GM23338 (cell line): Measurements from ENCODE around the gene SLC6A3. TPM values are rescaled to one million over a fixed set of nuclear protein-coding genes. Genes with fewer than 3 reads are reported as not detected.

Experiments
- ATAC-seq: fragments of 200-7000 bp; cut with Tn5 transposase; 3 replicates; pipeline ENCODE4 v1.9.1; 2020
- DNase-seq: peaks from one replicate; pipeline ENCODE4 v3.0.0-alpha.2; 2015; ENCODE audit warnings: low spot score
- H2AFZ ChIP-seq: fragments of 200-600 bp; sonication (generic); 2 replicates; pipeline ENCODE4 v1.8.0; 2016; ENCODE audit warnings: antibody characterized with exemption, mild to moderate bottlenecking, moderate library complexity
- H3F3A ChIP-seq: fragments of 200-600 bp; sonication (generic); replicated peaks from 2 replicates; pipeline ENCODE4 v1.8.0; 2017; ENCODE audit warnings: antibody characterized with exemption, mixed run types, low read depth
- H3K27ac ChIP-seq: fragments of 200-600 bp; sonication (generic); 2 replicates; pipeline ENCODE4 v1.6.1; 2016; ENCODE audit warnings: low read depth
- H3K27me3 ChIP-seq: fragments of 200-600 bp; sonication (generic); 2 replicates; pipeline ENCODE4 v1.8.0; 2016; ENCODE audit warnings: mild to moderate bottlenecking, mixed run types, moderate library complexity; ENCODE audit not compliant: insufficient read depth
- H3K36me3 ChIP-seq: fragments of 200-600 bp; sonication (generic); 2 replicates; pipeline ENCODE4 v1.8.0; 2016; ENCODE audit warnings: mild to moderate bottlenecking; ENCODE audit not compliant: insufficient read depth
- H3K4me1 ChIP-seq: fragments of 200-600 bp; sonication (generic); 2 replicates; pipeline ENCODE4 v1.8.0; 2016; ENCODE audit warnings: mild to moderate bottlenecking, moderate library complexity; ENCODE audit not compliant: insufficient read depth
- H3K4me2 ChIP-seq: fragments of 200-600 bp; sonication (generic); 2 replicates; pipeline ENCODE4 v1.7.1; 2017; ENCODE audit warnings: mixed run types
- H3K4me3 ChIP-seq: fragments of 200-600 bp; sonication (generic); 2 replicates; pipeline ENCODE4 v1.6.1; 2016; ENCODE audit warnings: mixed run types
- H3K79me2 ChIP-seq: fragments of 200-600 bp; sonication (generic); replicated peaks from 2 replicates; pipeline ENCODE4 v1.8.0; 2017; ENCODE audit warnings: mild to moderate bottlenecking; ENCODE audit not compliant: insufficient read depth
- H3K9me2 ChIP-seq: fragments of 200-600 bp; sonication (generic); 2 replicates; pipeline ENCODE4 v1.8.0; 2017; ENCODE audit not compliant: insufficient read depth
- H4K20me1 ChIP-seq: fragments of 200-600 bp; sonication (generic); replicated peaks from 2 replicates; pipeline ENCODE4 v1.8.0; 2017; ENCODE audit warnings: mild to moderate bottlenecking; ENCODE audit not compliant: insufficient read depth
- H3K27ac Mint-ChIP-seq: 2 replicates; pipeline ENCODE4 v1.8.0; 2020; ENCODE audit warnings: inconsistent platforms, mild to moderate bottlenecking, moderate library complexity, mixed read lengths
- H3K27me3 Mint-ChIP-seq: 3 replicates; pipeline ENCODE4 v1.8.0; 2022; ENCODE audit warnings: low read depth, mild to moderate bottlenecking, moderate library complexity, mixed read lengths, inconsistent platforms; ENCODE audit not compliant: insufficient read depth, poor library complexity
- H3K36me3 Mint-ChIP-seq: 3 replicates; pipeline ENCODE4 v1.8.0; 2021; ENCODE audit warnings: low read depth, mild to moderate bottlenecking, inconsistent platforms, moderate library complexity, mixed read lengths
- H3K4me1 Mint-ChIP-seq: 3 replicates; pipeline ENCODE4 v1.8.0; 2020; ENCODE audit warnings: mild to moderate bottlenecking, inconsistent platforms, mixed read lengths
- H3K4me3 Mint-ChIP-seq: 3 replicates; pipeline ENCODE4 v1.8.0; 2021; ENCODE audit warnings: moderate library complexity, mild to moderate bottlenecking, inconsistent platforms, mixed read lengths
- H3K9me3 Mint-ChIP-seq: 3 replicates; pipeline ENCODE4 v1.8.0; 2020; ENCODE audit warnings: moderate library complexity, mild to moderate bottlenecking, inconsistent platforms, mixed read lengths
- CREB1 ChIP-seq: fragments of 250-450 bp; sonication (Bioruptor Pico); IDR thresholded peaks from 2 replicates; pipeline ENCODE4 v1.5.0; 2020; ENCODE audit warnings: low read depth, mild to moderate bottlenecking, moderate library complexity
- EZH2 ChIP-seq: fragments of 200-600 bp; sonication (generic); IDR thresholded peaks from one replicate; pipeline ENCODE4 v1.8.0; 2017; ENCODE audit warnings: antibody characterized with exemption, mild to moderate bottlenecking, low read depth; ENCODE audit not compliant: unreplicated experiment
- EZH2phosphoT487 ChIP-seq: fragments of 200-600 bp; sonication (generic); IDR thresholded peaks from one replicate; pipeline ENCODE4 v1.8.1; 2018; ENCODE audit warnings: antibody characterized with exemption; ENCODE audit not compliant: unreplicated experiment
- JUNB ChIP-seq: IDR thresholded peaks from one replicate; pipeline ENCODE4 v1.6.1; 2016; ENCODE audit warnings: antibody characterized with exemption; ENCODE audit not compliant: unreplicated experiment
- NANOG ChIP-seq: IDR thresholded peaks from 2 replicates; pipeline ENCODE4 v1.6.1; 2016; ENCODE audit warnings: antibody characterized with exemption, borderline replicate concordance
- POLR2AphosphoS5 ChIP-seq: IDR thresholded peaks from 2 replicates; pipeline ENCODE4 v1.6.1; 2016; ENCODE audit warnings: antibody characterized with exemption, low read depth
- REST ChIP-seq: IDR thresholded peaks from one replicate; pipeline ENCODE4 v1.6.1; 2018; ENCODE audit warnings: antibody characterized with exemption; ENCODE audit not compliant: unreplicated experiment
- STAT1 ChIP-seq: IDR thresholded peaks from one replicate; pipeline ENCODE4 v1.6.1; 2016; ENCODE audit warnings: antibody characterized with exemption; ENCODE audit not compliant: unreplicated experiment
- ZNF114 ChIP-seq: fragments of 250-450 bp; sonication (Bioruptor Pico); IDR thresholded peaks from 2 replicates; pipeline ENCODE4 v1.5.0; 2020; ENCODE audit warnings: mild to moderate bottlenecking, moderate library complexity
- ZNF331 ChIP-seq: fragments of 250-450 bp; sonication (Bioruptor Pico); IDR thresholded peaks from 2 replicates; pipeline ENCODE4 v1.5.0; 2020; ENCODE audit warnings: low read depth, mild to moderate bottlenecking, moderate library complexity
- polyA plus RNA-seq: library from polyadenylated mRNA; unstranded; fragments of >200 nt; fragmentation: Nextera tagmentation; extraction: Ambion mirVana; gene quantifications from 2 replicates; pipeline ENCODE4 v1.2.1, GENCODE V29; 2016
- total RNA-seq: library from RNA; depleted of rRNA; stranded (reverse); fragments of >200 nt; shearing (Covaris generic); gene quantifications from 2 replicates; pipeline ENCODE4 v1.2.3, GENCODE V29; 2014
- TF ChIP-seq, protein P1 (sequence below): fragments of 250-450 bp; sonication (Bioruptor Pico); IDR thresholded peaks from 2 replicates; pipeline ENCODE4 v1.5.0; 2020; ENCODE audit warnings: mild to moderate bottlenecking, moderate library complexity
- TF ChIP-seq, protein P2 (sequence below), 2 experiments: fragments of 200-600 bp in 1 of 2; sonication (generic) in 1 of 2; conservative IDR thresholded peaks; 2 replicates each; pipeline versions ENCODE4 v1.5.1 to v1.6.1; 2016 to 2017; ENCODE audit warnings: antibody characterized with exemption in 2 of 2, low read depth in 2 of 2, mild to moderate bottlenecking in 2 of 2, moderate library complexity in 1 of 2
- TF ChIP-seq, protein P3 (sequence below): IDR thresholded peaks from 2 replicates; pipeline ENCODE4 v1.6.1; 2016; ENCODE audit warnings: antibody characterized with exemption

The SLC6A3 gene
- total and polyA plus RNA-seq, 2 experiments from 2014 or later, result 0.76 to 1.0 TPM

DNA sequence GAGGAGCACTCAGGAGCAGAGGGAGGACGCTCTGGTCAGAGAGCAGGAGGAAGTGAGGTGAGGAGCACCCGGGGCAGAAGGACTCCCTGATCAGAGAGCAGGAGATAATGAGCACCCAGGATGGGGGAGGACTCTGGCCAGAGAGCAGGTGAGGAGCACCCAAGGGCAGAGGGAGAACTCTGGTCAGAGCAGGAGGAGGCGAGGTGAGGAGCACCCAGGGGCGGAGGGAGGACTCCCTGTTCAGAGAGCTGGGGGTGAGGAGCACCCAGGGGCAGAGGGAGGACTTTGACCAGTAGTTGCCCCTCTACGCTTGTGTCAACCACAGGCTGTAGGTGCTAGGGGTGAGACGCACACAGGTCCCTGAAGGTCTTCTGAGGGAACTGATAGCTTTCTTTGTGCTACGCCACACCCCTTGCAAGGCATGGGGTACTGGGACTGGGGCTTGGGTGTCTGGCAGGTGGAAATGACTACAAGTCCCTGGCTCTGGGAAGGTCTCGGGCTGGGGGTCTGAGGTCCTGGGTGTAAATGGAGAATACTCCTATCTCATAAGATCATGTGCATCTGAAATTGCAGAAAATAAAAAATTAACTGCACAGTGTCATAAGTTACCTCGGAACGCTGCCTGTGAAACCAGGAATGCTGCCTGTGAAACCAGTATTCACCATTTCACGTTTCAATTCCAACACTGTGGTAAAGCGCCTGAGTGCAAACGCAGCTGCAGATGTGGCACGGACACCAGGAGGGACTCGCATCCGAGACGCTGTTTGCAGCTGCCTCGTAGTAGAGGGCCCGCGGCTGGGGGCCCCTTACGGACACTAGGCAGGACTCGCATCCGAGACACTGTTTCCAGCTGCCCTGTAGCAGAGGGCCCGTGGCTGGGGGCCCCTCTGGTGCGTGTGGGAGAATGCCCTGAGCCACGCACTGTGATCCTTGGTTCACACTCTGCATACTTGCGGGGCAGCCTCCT lies 27.0 kb upstream of the SLC6A3 start:
- ATAC-seq (no peak), DNase-seq (no peak)
- Histone ChIP-seq H3K27ac (no peak overlapping the region), H3K4me3 (no peak overlapping the region), H3F3A (0 out of 2 replicates have a peak, but pooled peaks cover 3% of the 10 kb centered on the region), H4K20me1 (peaks cover under 1% of the 10 kb centered on the region; the same call in 1 of the 2 replicates), H3K4me2 (no peak overlapping the region), H2AFZ (no peak overlapping the region), H3K4me1 (no peaks in the 10 kb centered on the region), H3K9me2 (no peaks in the 10 kb centered on the region), H3K79me2 (no peaks in the 10 kb centered on the region), H3K36me3 (peaks cover 12% of the 10 kb centered on the region), H3K27me3 (no peaks in the 10 kb centered on the region)
- peaks cover 21% of the 10 kb centered on the region for H3K27me3 Mint-ChIP-seq
- peaks cover 85% of the 10 kb centered on the region for H3K36me3 Mint-ChIP-seq
- no peak overlapping the region for H3K4me3 Mint-ChIP-seq
- H3K4me1 Mint-ChIP-seq, result no peaks in the 10 kb centered on the region
- no peaks in the 10 kb centered on the region; the same call in 1 of the 3 replicates for H3K9me3 Mint-ChIP-seq
- H3K27ac Mint-ChIP-seq, result no peak overlapping the region
- TF ChIP-seq EZH2phosphoT487 (no peak), NANOG (no peak), POLR2AphosphoS5 (no peak), ZNF331 (no peak), CREB1 (CRISPR knock-in tag) (no peak), STAT1 (no peak), REST (no peak), EZH2 (no peak), JUNB (no peak), ZNF114 (CRISPR knock-in tag) (no peak)
- TF ChIP-seq, protein P1, sequence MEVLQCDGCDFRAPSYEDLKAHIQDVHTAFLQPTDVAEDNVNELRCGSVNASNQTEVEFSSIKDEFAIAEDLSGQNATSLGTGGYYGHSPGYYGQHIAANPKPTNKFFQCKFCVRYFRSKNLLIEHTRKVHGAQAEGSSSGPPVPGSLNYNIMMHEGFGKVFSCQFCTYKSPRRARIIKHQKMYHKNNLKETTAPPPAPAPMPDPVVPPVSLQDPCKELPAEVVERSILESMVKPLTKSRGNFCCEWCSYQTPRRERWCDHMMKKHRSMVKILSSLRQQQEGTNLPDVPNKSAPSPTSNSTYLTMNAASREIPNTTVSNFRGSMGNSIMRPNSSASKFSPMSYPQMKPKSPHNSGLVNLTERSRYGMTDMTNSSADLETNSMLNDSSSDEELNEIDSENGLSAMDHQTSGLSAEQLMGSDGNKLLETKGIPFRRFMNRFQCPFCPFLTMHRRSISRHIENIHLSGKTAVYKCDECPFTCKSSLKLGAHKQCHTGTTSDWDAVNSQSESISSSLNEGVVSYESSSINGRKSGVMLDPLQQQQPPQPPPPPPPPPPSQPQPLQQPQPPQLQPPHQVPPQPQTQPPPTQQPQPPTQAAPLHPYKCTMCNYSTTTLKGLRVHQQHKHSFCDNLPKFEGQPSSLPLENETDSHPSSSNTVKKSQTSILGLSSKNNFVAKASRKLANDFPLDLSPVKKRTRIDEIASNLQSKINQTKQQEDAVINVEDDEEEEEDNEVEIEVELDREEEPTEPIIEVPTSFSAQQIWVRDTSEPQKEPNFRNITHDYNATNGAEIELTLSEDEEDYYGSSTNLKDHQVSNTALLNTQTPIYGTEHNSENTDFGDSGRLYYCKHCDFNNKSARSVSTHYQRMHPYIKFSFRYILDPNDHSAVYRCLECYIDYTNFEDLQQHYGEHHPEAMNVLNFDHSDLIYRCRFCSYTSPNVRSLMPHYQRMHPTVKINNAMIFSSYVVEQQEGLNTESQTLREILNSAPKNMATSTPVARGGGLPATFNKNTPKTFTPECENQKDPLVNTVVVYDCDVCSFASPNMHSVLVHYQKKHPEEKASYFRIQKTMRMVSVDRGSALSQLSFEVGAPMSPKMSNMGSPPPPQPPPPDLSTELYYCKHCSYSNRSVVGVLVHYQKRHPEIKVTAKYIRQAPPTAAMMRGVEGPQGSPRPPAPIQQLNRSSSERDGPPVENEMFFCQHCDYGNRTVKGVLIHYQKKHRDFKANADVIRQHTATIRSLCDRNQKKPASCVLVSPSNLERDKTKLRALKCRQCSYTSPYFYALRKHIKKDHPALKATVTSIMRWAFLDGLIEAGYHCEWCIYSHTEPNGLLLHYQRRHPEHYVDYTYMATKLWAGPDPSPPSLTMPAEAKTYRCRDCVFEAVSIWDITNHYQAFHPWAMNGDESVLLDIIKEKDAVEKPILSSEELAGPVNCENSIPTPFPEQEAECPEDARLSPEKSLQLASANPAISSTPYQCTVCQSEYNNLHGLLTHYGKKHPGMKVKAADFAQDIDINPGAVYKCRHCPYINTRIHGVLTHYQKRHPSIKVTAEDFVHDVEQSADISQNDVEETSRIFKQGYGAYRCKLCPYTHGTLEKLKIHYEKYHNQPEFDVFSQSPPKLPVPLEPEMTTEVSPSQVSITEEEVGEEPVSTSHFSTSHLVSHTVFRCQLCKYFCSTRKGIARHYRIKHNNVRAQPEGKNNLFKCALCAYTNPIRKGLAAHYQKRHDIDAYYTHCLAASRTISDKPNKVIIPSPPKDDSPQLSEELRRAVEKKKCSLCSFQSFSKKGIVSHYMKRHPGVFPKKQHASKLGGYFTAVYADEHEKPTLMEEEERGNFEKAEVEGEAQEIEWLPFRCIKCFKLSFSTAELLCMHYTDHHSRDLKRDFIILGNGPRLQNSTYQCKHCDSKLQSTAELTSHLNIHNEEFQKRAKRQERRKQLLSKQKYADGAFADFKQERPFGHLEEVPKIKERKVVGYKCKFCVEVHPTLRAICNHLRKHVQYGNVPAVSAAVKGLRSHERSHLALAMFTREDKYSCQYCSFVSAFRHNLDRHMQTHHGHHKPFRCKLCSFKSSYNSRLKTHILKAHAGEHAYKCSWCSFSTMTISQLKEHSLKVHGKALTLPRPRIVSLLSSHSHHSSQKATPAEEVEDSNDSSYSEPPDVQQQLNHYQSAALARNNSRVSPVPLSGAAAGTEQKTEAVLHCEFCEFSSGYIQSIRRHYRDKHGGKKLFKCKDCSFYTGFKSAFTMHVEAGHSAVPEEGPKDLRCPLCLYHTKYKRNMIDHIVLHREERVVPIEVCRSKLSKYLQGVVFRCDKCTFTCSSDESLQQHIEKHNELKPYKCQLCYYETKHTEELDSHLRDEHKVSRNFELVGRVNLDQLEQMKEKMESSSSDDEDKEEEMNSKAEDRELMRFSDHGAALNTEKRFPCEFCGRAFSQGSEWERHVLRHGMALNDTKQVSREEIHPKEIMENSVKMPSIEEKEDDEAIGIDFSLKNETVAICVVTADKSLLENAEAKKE (CRISPR knock-in tag), result no peak
- TF ChIP-seq, protein P2, sequence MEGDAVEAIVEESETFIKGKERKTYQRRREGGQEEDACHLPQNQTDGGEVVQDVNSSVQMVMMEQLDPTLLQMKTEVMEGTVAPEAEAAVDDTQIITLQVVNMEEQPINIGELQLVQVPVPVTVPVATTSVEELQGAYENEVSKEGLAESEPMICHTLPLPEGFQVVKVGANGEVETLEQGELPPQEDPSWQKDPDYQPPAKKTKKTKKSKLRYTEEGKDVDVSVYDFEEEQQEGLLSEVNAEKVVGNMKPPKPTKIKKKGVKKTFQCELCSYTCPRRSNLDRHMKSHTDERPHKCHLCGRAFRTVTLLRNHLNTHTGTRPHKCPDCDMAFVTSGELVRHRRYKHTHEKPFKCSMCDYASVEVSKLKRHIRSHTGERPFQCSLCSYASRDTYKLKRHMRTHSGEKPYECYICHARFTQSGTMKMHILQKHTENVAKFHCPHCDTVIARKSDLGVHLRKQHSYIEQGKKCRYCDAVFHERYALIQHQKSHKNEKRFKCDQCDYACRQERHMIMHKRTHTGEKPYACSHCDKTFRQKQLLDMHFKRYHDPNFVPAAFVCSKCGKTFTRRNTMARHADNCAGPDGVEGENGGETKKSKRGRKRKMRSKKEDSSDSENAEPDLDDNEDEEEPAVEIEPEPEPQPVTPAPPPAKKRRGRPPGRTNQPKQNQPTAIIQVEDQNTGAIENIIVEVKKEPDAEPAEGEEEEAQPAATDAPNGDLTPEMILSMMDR (conservative IDR thresholded peaks at IDR 0.05; ENCODE audit: low read depth in 2 of 2), result no peak
- TF ChIP-seq, protein P3, sequence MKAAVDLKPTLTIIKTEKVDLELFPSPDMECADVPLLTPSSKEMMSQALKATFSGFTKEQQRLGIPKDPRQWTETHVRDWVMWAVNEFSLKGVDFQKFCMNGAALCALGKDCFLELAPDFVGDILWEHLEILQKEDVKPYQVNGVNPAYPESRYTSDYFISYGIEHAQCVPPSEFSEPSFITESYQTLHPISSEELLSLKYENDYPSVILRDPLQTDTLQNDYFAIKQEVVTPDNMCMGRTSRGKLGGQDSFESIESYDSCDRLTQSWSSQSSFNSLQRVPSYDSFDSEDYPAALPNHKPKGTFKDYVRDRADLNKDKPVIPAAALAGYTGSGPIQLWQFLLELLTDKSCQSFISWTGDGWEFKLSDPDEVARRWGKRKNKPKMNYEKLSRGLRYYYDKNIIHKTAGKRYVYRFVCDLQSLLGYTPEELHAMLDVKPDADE, result no peak
